Measurements from ENCODE around the gene TMEM108.

TMEM108 gene

GRCh38 chr3:133121450-133121849 lies 83.3 kb downstream of the TMEM108 start:
- DNase-seq: no peak

GRCh38 chr3:133123636-133124035 lies 85.4 kb downstream of the TMEM108 start:
- DNase-seq: no peak

DNA sequence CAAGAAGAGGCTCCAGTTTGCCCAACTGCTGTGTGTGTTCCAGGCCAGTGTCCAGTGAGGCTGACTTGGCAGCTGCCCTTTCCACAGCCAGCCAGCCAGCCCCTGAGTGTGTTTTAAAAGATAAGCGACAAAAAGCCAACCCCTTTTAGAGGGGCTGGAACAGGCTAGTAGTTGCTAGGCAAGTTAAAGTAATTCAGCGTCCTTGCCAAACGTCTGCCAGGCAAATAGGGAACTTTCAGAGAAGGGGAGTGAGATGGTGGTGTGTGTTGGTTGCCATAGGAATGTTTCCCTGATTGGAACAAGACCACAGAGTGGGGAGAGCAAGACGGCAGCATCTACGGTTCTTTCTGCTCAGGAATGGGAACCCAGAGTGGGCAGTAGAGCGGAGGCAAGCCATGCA lies 86.3 kb downstream of the TMEM108 start:
- DNase-seq: peak; percentile 2

GRCh38 chr3:133125171-133125570 lies 87.0 kb downstream of the TMEM108 start:
- DNase-seq: no peak

- no peak for DNase-seq
Observed at GRCh38 chr3:133125802-133126201, 87.6 kb downstream of the TMEM108 start.

GRCh38 chr3:133127381-133127780 lies 89.2 kb downstream of the TMEM108 start:
- no peak for DNase-seq

DNA sequence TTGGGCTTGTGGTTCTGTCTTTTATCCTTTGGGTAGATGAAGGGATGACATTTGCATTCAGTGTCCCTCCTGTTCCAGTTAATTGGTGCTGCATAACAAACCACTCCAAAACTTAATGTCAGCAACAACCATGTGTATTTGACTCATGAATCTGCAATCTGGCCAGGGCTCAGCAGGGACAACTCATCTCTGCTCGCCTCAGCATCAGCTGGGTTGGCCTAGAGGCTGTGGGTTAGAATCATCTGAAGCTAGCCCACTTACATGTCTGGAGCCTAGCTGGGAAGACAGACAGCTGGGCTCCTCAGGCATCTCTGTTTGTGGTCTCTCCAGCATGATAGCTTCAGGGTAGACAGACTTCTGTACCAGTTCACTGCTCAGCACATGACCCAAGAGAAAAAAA lies 92.0 kb downstream of the TMEM108 start:
- DNase-seq: peak; percentile 25

DNA sequence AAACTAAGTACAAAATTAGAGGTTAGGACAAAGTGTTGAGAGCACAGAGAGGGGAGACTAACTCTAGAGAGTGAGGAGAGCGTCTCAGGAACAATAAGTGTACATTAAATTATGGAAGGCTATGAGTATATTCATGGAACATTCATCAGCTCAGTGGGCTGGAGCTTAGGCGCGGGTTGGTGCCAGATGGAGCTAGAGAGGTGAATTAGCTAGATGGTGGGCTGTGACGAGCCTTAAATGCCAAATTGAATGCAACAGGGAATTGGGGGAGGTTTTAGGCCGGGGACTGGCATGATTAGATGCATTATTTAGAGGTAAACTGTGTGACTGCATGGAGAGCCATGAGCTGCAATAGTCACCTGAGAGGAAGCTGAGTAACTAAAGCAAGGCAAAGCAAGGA lies 97.1 kb downstream of the TMEM108 start:
- DNase-seq: no peak

- DNase-seq: no peak
Observed at GRCh38 chr3:133136114-133137041, 98.2 kb downstream of the TMEM108 start.

DNA sequence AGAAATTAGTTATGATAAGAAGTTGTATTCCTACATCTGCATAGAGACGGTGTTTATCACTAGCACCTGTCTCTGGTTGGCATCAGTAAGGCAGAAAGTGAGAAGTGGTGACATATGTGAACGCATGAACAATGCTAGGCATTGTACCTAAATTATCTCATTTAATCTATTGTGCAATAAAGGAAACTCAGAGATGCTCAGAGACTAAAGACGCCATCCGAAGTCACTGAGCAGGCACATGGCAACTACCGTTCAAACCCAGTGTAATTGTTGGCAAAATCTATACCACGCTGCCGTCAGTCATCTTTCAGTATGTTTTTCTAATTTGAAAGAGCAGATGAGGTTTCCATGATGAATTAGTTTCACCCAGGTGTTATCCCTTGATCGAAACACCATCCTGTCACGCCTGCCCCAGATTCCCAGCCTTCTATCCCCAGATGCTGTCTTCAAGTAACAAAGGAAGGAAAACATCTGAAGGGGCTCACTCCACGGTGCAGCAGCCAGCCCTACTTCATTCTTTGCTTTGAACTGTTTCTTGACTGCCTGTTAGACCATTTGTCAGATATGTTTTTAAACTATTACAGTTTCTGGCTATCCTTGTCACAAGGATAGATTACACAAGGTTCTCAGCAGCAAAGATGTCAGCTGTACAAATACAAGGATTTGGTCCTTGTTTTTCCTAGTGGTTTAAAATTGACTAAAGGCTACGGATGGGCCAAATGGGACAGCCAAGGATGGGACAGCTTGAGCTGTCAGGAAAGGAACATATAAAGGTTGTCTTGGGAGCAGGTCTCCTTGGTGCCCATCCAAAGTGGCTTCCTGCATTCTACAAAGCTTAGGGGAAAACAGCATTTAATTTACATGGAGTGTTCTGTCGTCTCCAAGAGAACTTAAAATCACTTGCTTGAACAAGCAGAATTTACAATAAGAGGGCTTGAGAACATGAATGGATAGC lies 99.1 kb downstream of the TMEM108 start:
- DNase-seq: no peak

DNA sequence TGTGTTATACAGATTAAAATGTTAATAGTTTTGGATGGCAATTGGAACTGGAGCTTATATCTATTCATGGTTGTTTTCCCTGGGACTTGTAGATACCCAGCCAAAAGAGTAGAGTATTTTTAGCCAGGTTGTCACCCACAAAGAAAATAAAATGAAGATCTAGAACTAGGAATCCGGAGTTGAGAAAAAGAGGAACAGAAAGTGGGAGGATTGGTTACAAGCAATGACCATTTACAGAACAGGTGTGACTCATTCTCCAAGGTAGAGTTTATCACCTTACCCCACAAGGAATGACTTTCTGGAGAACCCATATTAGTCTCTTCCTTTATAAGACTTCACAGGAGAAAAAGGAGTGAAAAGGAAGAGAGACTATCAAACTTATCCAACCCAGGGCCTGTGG lies 99.8 kb downstream of the TMEM108 start:
- no peak for DNase-seq

GRCh38 chr3:133152056-133152455 lies 113.9 kb downstream of the TMEM108 start:
- DNase-seq: no peak

GRCh38 chr3:133152681-133153220 lies 114.6 kb downstream of the TMEM108 start:
- DNase-seq: no peak

DNA sequence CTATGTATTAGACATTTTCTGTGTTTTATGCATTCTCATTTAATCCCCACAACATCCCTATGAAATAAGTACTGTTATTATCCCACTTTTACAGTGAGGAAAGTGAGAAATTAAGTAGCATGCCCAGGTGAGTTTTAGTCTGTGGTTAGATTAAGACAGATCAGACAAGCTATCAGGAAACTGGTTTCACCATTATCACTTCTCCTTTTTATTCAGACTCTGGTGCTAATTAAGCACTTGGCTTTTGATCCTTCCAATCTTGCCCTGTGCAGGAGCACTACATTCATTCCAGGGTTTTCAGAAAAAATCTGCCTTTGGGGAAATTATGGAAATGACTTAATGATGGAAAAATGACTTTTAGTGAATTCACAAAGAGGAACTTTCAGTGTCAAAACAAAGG lies 115.2 kb downstream of the TMEM108 start:
- DNase-seq: no peak

DNA sequence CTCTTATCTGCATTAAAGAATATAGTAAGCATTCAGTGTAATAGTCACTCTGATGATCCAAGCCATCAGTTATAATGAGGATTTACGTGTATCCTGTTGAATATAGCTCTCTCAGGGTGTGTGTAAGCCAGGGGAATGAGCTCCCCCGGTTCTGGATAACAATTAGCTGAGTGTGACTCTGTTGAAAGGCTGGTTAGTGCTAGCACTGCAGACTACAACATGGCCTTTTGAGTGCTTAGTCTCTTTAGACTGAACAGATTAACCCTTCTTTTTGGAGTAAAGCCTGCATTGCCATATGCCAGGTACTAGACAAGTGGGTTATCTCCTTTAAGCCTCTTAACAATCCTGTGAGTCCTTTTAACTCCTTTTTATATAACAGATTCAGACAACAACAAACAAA lies 119.5 kb downstream of the TMEM108 start:
- DNase-seq: no peak

GRCh38 chr3:133158686-133159085 lies 120.5 kb downstream of the TMEM108 start:
- DNase-seq: no peak

DNA sequence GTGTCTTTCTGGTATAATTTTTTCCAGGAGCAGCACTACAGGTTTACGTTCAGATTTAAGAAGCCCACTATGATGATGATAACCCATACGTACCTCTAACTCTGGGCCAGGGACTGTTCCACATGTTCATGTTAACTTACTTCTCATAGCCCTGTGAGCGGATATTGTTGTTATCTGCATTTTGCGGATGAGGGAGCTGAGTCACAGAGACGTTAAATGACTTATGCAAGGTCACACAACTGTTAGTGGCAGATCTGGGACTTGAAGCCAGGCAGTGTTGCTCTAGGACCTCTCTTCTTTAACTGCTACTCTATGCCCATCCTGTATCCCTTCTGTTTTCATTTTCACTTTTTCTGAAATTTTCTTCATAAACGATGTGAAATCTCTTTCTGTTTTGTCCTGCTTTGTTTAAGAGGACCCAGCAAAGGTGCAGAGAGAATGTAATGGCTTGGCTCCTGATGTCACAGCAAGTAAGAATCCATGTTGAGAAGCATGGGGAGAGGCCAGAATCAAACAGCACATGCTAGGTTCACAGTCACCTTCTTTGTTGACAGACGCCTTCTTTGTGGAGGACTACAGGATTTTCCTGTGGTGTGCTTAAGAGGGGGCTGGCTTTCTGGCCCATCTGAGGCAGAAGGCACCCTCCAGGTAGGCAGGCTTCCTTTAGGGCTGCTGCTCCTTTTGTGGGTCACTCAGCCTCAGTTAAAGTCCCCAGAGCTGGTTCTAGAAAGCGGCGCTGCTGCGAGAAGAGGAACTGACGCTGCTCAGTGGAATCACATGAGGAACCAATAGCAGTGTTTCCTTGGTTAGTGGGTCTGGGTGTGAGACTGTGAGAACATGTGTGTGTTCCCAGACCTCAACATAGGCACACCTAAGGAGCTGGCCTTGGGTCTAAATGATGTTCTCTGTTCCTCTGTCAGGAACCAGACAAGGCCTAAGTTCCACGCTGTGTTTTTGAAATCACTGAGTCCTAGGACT lies 121.6 kb downstream of the TMEM108 start:
- DNase-seq: no peak

DNA sequence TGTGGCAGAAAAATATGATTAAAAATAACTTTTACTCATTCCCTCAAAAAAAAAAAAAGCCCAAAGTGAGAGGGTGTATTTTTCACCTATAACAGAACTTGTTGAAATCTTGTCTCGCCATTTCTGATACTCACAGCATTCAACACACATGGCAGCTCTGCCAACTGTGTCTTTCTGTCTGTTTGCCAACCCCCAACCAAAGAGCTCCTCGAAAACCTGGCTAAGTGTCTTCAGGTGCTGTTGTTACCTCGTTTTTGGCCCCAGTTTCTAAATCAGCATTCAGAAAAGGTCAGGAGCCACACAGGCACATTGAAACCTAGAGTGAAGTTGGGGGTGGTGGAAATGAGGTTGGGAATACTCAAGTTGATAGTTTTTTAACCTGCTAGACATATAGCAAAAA lies 123.5 kb downstream of the TMEM108 start:
- no peak for DNase-seq

DNA sequence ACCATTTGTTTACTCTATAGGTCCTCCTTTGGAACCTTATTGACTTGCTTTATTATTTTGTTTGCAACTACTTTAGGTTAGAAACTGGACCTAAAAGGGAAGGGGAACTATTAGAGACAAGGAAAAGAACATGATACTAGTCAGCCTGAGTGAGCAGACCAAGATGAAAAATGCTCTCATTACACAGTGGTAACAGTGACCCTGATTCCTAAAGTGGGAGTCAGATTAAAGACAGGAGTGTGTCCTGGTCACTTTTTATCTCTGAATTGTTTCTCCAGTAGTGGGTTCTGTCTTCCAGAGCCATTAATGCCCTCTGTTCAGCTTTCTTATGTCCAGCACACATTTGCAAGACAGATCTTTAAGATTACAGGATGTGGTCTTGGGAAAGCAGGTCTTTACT lies 124.1 kb downstream of the TMEM108 start:
- no peak for DNase-seq

DNA sequence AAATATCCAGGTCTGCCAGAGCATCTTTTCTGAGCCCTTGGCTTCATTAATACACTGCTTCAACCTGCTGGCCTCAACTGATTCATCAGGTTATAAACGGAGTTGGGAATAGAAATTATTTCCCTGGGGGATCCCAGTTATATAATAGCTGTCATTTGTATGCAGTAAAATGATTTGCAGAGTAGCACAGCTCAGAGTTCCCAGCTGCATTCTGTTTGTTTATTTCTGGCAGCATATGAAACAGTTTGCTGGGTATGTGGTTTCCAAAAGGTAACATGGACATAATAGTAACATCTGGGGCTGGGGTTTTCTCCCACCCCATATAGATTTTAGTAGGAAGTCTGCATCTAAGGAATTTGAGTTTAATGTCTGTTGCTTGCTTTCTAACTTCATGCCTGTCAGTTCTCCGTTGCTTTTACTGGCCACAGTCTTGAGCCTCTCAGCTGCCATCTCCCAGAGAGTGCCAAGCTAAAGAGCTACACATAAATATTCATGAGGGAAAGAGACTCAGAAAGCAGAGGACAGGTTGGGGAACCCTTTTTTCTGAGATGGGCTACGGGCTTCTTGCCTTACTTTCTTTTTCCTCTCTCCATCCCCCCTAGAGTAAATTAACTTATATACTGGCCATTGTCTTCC lies 124.6 kb downstream of the TMEM108 start:
- DNase-seq: no peak

DNA sequence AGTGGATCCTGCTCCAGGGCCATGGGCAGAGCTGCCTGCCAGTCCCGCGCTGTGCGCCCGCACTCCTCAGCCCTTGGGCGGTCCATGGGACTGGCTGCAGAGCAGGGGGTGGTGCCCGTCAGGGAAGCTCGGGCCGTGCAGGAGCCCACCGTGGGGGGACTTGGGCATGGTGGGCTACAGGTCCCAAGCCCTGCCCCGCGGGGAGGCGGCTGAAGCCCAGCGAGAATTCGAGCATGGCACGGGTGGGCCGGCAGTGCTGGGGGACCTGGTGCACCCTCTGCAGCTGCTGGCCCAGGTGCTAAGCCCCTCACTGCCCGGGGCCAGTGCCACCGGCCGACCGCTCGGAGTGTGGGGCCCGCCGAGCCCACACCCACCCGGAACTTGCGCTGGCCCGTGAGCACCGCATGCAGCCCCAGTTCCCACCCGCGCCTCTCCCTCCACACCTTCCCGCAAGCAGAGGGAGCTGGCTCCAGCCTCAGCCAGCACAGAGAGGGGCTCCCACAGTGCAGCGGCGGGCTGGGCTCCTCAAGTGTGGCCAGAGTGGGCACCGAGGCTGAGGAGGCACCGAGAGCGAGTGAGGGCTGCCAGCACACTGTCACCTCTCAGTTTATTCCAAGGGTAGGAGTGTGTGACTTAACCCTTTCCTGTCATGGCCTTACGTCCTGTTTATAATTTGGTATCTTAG lies 129.3 kb downstream of the TMEM108 start:
- no peak for DNase-seq
